AG09319 (cell line): ENCODE results near the gene VEPH1.

ENCODE experiments used
- DNase-seq: peaks from one replicate; pipeline ENCODE4 v3.0.0-alpha.2; 2010; ENCODE audit warnings: low read depth; ENCODE audit errors: extremely low read depth
- TF ChIP-seq, protein P1 (sequence below): IDR thresholded peaks from 2 replicates; pipeline ENCODE4 v1.5.1; 2011; ENCODE audit warnings: low read depth, mild to moderate bottlenecking, inconsistent platforms, low read length, moderate library complexity

The VEPH1 gene

DNA sequence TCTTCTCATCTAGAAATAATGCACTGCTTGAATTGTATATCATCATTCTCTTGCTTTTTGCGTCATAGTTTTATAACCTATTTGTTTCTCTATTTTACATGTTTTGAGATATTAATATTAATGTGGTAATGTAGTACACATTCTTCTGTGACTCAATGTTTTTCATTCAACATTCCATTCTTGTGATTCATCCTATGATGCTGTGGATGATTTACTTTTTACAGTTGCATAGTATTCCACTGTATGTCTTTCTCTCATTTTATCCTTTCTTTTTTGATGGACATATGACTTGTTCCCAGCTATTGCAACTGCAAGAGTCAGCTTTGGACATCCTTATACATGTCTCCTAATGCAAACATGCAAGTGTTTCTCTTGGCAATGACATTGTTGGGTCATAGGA is 20.6 kb upstream of the VEPH1 start:
- TF ChIP-seq, protein P1, sequence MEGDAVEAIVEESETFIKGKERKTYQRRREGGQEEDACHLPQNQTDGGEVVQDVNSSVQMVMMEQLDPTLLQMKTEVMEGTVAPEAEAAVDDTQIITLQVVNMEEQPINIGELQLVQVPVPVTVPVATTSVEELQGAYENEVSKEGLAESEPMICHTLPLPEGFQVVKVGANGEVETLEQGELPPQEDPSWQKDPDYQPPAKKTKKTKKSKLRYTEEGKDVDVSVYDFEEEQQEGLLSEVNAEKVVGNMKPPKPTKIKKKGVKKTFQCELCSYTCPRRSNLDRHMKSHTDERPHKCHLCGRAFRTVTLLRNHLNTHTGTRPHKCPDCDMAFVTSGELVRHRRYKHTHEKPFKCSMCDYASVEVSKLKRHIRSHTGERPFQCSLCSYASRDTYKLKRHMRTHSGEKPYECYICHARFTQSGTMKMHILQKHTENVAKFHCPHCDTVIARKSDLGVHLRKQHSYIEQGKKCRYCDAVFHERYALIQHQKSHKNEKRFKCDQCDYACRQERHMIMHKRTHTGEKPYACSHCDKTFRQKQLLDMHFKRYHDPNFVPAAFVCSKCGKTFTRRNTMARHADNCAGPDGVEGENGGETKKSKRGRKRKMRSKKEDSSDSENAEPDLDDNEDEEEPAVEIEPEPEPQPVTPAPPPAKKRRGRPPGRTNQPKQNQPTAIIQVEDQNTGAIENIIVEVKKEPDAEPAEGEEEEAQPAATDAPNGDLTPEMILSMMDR = no peak
- DNase-seq = no peak

- no peak for DNase-seq
- TF ChIP-seq, protein P1 = no peak
These were observed 19.4 kb upstream of the VEPH1 start for GRCh38 chr3:157522648-157523047.

DNA sequence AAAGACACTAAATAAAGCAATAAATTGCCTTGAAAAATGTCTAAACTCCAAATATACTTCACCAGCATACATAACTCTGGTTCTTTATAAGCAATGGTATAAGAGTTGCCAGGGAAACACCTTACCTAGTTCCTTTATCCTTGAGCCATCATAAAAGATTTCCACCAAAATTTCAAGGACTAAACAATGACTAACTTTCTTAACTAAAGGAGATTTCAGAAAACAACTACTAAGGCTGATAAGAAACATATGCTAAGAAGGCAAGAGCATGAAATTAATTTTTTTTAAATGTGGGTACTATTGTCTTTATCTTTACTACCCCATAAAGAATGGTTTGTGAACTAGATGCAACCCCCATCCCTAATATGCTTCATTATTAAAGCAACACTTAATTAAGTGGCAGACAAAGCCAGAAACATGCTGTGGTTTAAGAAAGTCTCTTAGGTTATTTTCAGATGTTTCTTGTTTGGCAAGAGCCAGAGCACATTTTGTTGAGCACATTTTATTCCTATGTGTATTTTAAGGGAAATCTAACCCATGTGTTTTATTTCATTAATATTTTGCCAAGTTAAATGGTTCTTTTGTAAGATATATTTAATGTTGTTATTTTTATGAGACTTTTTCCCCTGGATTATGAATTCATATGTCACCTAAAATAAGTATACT is 17.4 kb upstream of the VEPH1 start:
- TF ChIP-seq, protein P1 = no peak
- DNase-seq = no peak

DNA sequence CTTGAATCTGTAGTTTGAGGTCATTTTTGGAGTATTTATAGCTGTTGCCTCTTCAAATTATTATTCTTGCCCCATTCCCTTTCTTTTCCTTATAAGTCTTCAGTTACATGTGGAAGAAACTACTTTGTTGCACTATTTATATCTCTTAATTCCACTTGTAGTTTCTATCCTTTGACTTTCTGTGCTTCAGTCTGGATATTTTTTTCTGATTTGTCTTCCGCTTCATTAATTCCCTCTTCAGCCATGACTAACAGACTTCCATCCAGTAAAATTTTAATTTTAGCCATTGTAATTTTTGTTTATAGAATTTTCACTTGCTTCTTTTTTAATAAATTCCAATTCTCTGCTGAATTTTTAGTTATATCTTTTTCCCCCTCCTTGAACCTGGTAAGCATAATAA is 15.7 kb upstream of the VEPH1 start:
- no peak for DNase-seq
- TF ChIP-seq, protein P1 = no peak

DNA sequence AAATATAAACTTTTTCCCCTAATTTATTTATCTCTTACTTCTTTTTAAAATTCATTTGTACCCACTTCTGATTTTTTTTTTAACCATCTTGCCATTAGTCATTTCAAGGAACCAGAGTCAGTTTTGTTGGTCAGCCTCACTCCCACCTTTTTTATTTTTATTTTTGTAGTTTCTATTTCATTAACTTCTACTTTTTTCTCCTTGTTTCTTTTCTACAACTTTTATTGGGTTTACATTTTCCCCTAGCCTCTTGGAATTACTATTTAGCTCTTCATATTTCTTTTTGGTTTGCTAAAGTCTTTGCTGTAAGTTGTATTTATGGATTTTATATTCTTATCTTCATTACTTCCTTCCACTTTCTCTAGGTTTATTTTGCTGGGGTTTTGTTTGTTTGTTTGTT is 13.7 kb upstream of the VEPH1 start:
- no peak for DNase-seq
- TF ChIP-seq, protein P1 = no peak

DNA sequence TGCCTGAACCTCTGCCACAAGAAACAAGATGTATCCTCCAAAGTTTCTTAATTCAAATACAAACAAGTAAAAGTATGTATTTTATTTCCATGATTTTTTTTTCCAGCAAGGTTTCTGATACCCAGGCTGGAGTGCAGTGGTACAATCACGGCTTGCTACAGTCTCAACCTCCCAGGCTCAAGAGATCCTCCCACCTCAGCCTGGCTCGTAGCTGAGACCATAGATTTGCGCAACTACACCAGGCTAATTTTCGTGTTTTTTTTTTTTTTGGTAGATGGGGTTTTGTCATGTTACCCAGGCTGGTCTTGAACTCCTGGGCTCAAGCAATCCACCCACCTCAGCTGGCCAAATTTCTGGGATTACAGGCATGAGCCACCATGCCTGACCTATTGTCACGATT is 12.2 kb upstream of the VEPH1 start:
- TF ChIP-seq, protein P1 = no peak
- DNase-seq = no peak

DNA sequence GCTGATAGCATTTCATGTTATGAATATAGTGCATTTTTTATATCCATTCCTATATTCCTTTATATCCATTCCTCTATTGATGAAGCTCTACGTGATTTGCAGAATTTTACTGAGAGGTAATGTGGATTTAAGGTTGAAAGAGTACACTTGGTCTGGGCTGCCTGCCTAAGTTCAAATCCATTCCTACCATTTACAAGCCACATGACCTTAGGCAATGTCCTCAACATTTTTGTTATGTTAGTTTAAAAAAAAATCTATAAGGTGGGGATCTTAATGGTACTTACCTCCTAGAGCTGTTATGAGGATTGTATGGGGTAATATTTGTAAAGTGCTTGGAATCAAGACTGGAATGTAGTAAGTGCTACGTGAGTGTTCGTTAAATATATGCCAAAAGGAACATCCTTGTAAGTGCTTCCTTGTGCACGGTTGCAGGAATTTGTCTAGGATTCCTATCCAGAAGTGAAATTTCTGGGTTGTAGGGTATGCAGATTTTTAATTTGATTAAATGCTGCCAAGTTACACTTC is 11.2 kb upstream of the VEPH1 start:
- TF ChIP-seq, protein P1 = no peak
- DNase-seq = no peak
